CMK (cell line): ENCODE results near the gene ACOT13.
"Not testable (repeated sequence)": the region's sequence is repeated elsewhere in the genome, so short reads cannot be mapped to it uniquely, and the experiment has no call there.

Source experiments
- DNase-seq: peaks from one replicate; pipeline ENCODE4 v3.0.0-alpha.2; 2010; ENCODE audit warnings: low read depth

ACOT13 gene

DNA sequence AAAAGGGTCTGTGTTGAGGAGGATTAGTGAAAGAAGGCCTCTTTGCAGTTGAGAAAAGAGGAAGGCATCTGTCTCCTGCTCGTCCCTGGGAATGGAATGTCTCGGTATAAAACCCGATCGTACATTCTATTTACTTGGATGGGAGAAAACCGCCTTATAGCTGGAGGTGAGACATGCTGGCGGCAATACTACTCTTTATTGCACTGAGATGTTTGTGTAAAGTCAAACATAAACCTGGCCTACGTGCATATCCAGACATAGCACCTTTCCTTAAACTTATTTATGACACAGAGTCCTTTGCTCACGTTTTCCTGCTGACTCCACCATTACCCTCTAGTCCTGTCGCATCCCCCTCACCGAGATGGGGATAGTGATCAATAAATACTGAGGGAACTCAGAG, 4.6 kb upstream of the ACOT13 start:
- DNase-seq, result no peak

- DNase-seq, result no peak
Measured at GRCh38 chr6:24663189-24663588, 3.7 kb upstream of the ACOT13 start.

GRCh38 chr6:24664046-24664987, 2.6 kb upstream of the ACOT13 start:
- no peak for DNase-seq

DNA sequence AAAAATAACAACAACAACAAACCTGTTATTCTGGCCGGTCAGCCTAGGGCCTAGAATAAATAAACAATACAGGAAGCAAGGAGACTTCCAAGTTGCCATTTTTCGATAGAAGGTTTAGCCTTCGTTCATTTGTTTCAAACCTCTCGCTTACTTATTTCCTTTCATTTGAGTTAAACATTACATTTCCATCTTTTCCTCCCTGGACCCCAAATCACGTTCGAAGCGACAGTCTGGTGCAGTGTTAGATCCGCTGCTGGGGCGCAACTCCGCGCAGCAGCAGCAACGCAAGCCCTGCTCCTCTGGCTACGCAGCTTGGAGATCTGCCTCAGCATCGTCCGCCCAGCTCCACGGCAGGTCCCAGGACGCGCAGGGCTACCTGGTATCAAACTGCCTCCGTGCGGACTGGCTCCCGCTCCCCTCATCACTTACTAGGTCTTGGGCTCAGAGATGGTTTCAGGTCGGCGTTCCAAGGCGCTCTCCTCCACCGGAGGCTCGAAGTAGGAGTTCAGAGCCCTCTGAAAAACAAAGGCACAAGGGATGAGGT, 708 bp upstream of the ACOT13 start:
- no peak for DNase-seq

DNA sequence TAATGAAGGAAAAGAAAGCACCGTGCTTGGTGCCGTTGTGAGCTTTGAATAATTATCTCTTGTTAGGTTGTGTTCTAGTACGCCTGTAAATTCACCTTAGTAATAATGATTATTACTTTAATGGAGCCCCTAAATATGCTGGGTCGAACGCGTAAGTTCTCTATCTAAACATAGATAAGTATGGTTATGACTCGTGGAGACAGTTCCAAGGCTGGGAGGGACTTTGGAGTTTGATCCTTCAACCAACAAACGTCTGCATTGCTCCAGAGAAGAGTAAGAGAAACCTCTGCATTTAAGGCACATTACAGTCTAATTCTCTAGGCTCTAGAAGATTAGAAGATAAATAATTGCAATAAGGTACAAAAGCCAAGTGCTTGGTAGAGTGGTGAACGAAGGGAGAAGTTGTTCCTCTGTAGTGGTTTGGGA, 514 bp downstream of the ACOT13 start:
- DNase-seq, result no peak

DNA sequence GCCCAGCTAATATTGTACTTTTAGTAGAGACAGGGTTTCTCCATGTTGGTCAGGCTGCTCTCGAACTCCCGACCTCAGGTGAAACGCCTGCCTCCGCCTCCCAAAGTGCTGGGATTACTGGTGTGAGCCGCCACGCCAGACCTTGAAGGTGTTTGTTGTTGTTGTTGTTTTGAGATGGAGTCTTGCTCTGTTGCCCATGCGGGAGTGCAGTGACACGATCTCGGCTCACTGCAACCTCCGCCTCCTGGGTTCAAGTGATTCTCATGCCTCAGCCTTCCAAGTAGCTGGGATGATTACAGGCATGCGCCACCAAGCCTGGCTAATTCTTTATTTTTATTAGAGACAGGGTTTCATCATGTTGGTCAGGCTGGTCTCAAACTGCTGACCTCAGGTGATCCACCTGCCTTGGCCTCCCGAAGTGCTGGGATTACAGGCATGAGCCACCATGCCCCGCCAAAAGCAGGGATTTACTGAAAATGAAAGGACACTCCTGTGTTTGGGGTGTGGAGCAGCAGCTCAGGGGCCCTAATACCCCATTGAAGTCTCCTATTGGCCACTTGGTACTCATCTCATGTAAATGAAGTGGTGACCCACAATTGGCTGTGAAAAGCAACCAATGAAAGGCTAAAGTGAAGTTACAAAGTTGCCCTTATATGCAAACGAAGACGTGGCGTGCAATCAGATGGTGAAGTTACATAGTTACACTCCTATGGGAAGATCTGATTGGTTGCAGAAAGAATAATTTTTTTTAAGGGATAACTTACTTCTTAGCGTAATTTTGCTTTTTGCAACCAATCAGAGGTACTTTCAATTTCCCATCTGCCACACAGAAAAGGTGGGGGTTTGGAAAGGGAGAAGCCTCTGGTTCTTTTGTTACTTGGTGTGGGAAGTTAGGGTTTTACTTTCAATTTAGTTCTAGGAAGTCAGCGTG, 1.5 kb downstream of the ACOT13 start:
- DNase-seq, result not testable (repeated sequence)

DNA sequence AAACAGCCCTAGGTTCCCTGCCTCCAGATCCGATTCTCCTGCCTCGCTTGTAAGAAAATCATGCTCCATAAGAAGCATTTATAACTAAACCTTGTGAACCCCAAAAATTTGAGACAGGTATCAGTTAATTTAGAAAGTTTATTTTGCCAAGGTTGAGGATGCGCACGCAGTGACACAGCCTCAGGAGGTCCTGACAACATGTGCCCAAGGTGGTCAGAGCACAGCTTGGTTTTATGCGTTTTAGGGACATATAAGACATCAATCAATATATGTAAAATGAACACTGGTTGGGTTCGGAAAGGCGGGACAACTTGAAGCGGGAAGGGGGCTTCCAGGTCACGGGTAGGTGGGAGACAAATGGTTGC, 2.1 kb downstream of the ACOT13 start:
- DNase-seq, result no peak

- DNase-seq, result not testable (repeated sequence)
Measured at GRCh38 chr6:24670492-24670891, 3.6 kb downstream of the ACOT13 start.

DNA sequence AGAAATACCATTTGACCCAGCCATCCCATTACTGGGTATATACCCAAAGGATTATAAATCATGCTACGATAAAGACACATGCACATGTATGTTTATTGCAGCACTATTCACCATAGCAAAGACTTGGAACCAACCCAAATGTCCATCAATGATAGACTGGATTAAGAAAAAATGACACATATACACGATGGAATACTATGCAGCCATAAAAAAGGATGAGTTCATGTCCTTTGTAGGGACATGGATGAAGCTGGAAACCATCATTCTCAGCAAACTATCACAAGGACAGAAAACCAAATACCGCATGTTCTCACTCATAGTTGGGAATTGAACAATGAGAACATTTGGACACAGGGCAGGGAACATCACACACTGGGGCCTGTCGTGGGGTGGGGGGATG, 4.2 kb downstream of the ACOT13 start:
- DNase-seq, result not testable (repeated sequence)

GRCh38 chr6:24672620-24673182, 5.8 kb downstream of the ACOT13 start:
- no peak for DNase-seq

DNA sequence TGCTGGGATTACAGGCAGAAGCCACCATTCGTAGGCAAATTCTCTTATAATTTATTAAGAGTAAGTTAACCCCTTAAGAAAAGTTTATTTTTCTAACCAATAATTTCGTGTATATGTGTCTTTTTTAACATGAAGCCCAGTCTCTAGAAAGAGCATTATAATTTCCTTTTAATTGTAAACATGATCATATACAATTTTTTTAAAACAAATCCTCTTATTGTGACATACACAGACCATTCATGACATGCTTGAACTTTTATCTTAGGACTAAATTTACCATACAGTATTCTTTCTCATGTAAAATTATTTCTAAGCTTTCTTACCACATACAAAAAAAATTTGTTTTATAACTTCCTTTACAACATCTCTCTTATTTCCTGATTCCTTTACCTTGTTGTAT, 6.7 kb downstream of the ACOT13 start:
- no peak for DNase-seq

- DNase-seq, result not testable (repeated sequence)
Measured at GRCh38 chr6:24678792-24679352, 12.0 kb downstream of the ACOT13 start.

DNA sequence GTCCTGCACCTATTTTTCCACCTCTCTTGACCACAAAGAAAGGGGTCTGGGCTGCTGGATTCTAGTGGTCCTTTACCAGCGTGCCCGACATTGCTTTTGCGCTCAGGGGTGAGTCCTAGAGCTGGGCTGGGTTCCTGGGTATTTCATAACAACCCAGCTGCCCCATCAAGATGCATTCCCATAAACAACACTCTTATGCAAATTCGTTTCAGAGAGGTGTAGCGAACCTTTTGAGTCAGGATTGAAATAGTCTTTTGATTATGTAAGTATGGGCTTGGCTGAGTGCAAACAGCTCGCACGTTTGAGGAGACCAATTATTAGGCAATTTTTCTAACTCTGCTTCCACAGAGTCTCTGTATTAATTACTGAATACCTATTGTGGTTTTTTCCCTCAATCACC, 13.7 kb downstream of the ACOT13 start:
- no peak for DNase-seq

GRCh38 chr6:24683297-24684296, 16.7 kb downstream of the ACOT13 start:
- DNase-seq, result no peak

DNA sequence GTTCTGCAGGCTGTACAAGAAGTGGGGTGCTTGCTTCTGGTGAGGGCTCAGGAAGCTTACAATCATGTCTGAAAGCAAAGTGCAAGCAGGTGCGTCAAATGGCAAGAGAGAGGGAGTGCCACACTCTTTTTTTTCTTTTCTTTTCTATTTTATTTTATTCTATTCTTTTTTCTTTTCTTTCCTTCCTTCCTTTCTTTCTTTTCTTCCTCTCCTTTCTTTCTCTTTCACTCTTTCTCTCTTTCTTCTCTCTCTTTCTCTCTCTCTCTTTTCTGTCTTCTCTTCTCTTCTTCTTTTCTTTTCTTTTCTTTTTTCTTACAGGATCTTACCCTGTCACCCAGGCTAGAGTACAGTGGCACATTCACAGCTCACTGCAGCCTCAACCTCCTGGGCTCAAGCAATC, 19.5 kb downstream of the ACOT13 start:
- no peak for DNase-seq

DNA sequence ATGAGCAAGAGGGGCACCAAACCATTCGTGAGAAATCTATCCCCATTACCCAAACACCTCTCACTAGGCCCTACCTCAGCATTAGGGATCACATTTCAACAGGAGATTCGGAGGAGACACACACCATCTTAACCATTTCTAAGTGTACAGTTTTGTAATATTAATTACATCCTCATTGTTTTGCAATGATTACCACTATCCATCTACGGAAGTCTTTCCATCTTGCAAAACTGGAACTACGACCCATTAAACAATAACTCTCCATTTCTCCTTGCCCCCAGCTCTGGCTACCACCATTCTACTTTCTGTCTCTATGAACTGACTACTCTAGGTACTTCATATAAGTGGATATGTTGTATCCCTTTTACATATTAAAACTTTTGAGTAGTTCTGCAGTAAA, 20.1 kb downstream of the ACOT13 start:
- DNase-seq, result no peak

DNA sequence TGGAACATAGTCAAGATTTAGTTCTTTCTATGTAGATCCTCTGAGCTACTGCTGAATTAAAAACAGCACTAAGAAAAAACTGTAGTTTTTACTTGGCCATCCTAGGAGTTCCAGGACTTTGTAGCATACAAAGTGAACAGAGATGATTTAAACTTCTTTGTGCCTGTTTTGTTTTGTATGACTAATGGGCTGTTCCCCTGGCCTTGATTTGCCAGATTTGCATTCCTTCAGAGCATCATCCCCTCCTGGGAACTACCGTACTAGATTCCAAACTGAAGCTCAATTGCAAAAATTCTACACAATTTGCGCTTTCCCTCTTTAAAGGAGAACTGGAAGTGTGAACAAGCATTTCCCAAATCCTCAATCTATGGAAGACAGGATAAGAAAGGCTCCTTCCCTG, 23.1 kb downstream of the ACOT13 start:
- no peak for DNase-seq

- DNase-seq, result no peak
Measured at GRCh38 chr6:24690593-24690992, 23.7 kb downstream of the ACOT13 start.

- DNase-seq, result no peak
Measured at GRCh38 chr6:24691550-24691949, 24.7 kb downstream of the ACOT13 start.

DNA sequence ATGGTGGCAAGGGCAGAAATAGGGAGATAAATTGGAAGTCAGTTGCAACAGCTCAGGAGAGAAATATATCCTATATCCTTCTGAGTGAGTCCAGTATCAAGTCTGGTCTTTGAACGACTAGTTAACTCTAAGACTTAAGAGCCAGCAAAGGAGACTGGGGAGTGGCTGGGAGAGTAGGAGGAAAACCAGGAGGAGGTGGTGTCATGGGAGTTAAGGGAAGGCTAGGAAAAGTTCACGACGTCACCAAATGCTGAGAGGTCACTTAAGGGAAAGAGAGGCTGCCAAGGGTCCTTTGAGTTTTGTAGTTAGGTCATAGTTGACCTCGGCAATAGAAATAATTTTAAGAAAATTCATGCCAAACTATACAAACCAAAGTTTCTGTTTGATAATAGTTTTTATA, 25.1 kb downstream of the ACOT13 start:
- DNase-seq, result no peak

DNA sequence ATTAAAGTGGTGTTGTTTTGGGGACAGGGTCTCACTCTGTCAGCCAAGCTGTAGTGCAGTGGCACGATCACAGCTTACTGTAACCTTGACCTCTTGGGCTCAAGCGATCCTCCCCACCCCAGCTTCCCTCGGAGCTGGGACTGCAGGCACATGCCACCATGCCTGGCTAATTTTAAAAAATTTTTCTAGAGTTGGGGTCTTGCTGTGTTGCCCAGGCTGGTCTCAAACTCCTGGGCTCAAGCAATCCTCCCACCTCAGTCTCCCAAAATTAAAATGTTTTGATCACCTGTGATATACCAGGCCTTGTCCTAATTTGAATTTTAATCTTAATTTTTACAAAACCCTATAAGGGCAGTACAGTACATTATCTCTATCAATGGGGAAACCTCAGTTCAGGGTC, 25.5 kb downstream of the ACOT13 start:
- DNase-seq, result no peak
